Measurements from ENCODE around the gene GRIK3. TPM values are rescaled to one million over a fixed set of nuclear protein-coding genes. Genes with fewer than 3 reads are reported as not detected.
"Not testable (repeated sequence)": the region's sequence is repeated elsewhere in the genome, so short reads cannot be mapped to it uniquely, and the experiment has no call there.

GRIK3 gene
- total RNA-seq (2014; rRNA removed; shearing (Covaris generic)): not detected in 2 replicates
- polyA plus RNA-seq (2015; cell fraction: cytosol; rRNA removed): not detected in 2 replicates
- polyA plus RNA-seq (2015; cell fraction: nucleus; rRNA removed): not detected in 2 replicates

DNA sequence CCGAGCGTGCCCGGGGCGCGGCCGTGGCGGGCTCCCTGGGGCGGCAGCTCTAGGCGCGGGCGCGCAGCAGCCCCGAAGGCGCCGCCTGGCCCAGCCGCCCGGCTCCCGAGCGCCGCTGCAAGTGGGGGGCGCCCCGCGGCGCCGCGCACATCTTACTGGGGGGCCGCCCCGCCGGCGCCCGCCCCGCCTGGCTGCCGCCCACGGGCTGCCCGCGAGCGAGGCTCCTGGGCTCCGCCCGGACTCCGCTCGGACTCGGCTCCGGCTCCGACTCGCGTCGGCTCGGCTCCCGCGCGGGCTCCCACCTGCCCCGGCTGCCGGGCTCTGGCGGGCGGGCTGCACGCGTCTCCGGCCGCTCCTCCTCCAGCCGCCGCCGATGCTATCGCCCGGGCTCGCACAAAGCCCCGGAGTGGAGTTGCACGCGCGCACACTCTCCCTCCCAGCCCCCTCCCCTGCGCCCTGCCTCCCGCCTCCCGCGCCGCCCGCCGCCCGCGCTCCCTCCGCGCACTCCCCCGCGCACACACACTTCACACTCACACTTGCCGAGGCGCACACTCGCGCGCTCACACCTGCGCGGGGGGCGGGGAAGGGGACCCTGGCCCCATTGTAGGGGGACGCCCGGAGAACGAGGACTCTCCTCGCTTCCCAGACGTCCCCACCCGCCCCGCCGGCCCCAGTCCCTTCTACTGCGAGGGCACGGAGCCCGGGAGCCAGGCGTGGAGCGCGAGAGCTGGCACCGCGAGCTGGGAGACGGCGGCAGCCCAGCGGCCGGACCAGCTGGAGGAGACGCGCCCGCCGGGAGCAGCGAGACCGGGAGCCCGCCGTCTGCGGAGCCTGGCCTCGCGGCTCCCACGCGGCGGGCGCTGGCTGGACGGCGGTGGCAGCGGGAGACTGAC lies at the start of gene GRIK3:
Gene GRIK3 (minus strand): TSS at position 395 of the 893 bp plus-strand sequence. CDS start 407 bp downstream, outside the sequence.
- no peak for DNase-seq (ENCODE audit: low read depth)

DNA sequence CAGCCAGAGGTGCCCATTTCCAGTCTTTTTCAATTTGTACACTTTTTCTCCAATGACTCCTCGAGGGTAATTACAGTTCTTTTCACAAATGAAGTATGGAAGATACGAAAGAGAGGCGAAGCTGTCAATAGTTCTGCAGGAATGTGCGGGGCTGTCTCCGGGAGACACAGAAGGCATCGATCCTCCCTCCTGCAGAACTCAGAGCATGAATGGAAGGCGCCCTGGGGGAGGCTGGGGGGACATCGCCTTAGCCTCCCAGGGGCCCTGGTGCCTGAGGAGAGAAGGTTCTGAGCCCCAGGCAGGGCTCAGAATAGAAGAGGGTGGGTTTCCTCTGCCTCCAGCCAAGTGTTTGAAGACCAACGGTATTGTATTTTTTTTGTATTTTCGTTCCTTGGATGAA lies 49.7 kb upstream of the GRIK3 start:
- no peak for DNase-seq (ENCODE audit: low read depth)

DNA sequence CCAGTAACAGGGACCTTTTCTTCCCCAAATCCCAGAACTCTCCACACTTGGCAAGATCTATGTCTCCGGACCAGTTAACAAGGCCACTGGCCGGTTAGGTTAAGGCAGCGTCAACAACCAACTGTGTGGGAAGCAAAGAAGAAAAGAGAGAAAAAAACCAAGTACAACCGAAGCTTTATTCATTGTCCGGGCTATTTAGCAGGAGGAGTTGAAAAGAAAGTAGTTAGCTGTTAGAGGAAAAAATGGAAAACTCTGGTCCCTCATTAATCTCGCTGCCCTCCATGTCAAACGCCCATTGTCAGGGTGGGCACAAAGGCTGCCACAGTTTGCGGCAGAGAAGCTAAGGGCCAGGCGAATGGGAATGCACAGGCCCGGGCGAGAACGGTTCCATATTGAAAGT lies 49.3 kb upstream of the GRIK3 start:
- DNase-seq (ENCODE audit: low read depth): no peak

DNA sequence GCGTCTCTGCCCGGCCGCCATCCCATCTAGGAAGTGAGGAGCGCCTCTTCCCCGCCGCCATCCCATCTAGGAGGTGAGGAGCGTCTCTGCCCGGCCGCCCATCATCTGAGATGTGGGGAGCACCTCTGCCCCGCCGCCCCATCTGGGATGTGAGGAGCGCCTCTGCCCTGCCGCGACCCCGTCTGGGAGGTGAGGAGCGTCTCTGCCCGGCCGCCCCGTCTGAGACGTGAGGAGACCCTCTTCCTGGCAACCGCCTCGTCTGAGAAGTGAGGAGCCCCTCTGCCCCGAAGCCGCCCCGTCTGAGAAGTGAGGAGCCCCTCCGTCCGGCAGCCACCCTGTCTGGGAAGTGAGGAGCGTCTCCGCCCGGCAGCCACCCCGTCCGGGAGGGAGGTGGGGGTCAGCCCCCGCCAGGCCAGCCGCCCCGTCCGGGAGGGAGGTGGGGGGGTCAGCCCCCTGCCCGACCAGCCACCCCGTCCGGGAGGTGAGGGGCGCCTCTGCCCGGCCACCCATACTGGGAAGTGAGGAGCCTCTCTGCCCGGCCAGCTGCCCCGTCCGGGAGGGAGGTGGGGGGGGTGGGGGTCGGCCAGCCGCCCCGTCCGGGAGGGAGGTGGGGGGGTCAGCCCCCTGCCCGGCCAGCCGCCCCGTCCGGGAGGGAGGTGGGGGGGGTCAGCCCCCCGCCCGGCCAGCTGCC lies 46.1 kb upstream of the GRIK3 start:
- DNase-seq (ENCODE audit: low read depth): not testable (repeated sequence)

DNA sequence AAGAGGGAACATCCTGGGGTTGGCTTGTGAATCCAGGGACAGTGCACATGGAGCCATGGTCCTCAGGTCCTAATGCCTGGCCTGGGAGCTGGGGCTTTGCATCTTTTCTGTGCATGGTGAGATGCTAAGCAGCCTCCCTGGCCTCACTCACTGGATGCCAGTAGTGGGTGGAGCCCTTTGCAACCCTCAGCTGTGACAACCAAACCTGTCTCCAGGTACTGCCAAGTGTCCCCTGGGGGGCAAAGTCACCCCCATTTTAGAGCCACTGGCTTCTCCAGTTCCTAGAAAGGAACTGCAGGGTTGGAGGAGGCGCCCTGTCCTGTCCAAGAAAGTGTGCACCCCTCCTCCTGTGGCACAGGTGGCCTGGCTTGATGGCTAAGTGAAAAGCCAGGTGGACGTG lies 44.6 kb upstream of the GRIK3 start:
- no peak for DNase-seq (ENCODE audit: low read depth)

DNA sequence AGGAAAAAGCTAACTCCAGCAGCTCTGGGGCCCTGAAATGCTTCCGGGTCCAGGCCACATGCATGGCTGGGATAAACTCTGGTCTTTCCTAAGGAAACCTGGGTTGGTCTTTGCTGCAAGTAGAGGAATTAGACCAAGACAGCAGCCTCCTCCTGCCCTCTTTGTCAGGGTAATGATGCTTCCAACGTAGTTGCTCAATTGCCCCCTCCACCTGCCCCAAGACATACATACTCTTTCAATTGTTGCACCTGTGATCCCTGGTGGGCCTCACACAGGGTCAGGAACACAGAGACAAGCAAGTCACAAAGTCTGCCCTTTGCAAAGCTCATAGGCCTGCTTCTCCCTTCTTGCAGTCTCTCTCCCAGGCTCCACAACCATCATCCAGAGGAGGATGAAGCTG lies 41.9 kb upstream of the GRIK3 start:
- no peak for DNase-seq (ENCODE audit: low read depth)

DNA sequence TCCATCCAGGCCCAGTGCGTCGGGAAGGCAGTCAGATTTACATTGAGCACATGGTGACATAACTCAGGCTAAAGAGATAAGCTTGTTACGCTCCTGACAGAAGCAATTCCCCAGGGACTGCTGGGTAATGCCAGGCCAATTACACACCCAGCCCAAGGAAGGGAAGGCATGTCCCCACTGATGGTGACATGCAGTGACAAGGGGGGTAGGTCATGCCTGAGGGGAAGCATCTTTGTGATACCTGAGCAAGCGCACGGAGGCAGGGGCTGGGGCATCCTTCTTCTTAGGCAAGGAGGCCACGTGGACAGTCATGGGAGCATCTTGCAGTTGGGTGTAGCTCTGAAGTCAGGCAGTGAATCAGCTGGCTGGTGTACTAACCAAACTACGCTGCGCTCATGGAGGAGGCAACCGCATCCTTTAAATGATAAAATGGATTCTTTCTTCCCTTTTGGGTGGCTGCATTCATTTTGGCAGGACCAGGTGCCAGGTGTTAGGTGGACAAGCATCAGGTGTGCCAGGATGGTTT lies 39.6 kb upstream of the GRIK3 start:
- no peak for DNase-seq (ENCODE audit: low read depth)

DNA sequence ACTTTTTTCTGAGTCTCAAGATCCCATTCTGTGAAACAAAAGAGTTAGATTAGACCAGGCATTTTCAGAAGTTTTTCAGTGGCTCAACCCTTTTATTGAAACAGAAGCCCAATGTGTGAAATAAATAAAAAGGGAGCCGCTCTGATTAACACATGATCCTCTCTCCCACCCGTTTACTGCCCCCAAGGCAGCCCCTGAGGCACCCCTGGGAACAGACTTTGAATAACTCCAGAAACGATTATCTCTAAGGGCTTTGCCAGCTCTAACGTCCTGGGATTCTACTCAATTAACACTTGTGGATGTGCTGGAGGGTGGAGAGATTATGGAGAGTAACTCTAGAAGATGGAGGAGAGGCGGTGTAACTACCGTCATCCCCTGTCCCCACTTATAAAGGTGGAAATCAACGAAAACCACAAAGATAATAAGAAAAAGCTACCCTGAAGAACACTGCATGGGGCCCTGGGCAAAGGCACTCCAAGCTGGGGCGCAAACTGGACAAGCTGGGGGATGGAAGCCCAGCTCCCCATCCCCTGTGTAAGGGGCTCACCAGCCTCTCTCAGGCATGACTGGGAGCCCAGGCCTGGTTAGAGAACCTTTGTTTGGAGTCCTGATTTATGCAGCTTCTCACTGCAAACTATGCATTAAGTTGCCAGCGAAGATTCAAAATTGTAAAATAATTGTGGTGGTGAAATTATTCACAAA lies 39.0 kb upstream of the GRIK3 start:
- DNase-seq (ENCODE audit: low read depth): no peak

DNA sequence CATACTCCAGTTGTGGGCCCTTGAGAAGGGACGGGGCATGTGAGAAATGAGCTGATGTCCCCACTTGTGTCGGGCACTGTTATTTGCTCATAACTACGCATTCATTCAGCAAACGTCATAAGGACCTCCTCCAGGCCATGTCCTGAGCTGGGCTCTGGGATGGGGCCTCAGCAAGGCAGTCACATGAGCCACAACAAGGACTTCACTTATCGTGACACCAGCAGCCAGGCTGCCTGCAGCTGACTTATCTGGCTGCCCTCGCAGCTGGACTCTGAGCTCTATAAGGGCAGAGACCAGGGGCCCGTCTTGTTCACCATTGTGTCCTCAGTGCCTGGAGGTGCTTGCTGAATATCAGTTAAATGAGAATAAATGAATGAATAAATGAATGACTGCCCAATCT lies 37.5 kb upstream of the GRIK3 start:
- no peak for DNase-seq (ENCODE audit: low read depth)

DNA sequence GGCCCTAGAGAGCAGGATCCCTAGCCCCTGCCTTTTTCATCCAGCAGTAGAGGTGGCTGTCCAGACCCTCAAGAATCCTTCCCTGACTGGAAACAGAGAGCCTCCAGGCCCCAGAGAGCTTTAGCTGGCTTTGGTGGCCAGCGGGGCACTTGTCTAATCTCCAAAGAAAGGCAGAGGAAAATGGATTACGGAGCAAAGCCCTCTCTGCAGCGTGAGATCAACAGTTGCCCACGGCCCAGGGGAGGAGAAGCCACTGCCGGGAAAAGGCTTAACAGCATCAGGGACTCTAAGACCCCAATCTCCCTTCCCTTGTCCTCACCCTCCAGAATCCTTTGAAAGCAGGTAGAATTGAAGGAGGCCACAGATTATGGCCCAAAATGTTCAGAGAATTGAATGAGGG lies 35.8 kb upstream of the GRIK3 start:
- DNase-seq (ENCODE audit: low read depth): no peak

DNA sequence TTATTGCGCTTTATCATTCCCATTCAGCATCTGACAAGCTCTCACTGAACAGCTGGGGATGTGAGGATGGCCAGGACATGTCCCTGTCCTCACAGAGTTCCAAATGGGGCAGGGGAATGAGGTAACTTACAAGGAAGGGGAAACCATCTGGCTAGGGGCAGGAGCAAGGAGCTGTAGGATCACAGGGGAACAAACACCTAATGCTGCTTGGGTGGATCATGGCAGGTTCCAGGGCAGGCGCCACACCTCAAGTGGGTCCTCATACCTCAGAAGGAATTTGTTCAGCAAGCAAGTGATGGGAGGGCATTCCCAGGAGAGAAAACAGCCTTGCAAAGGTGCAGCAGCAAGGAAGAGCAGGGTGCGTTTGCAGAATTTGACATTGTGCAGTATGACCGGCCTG lies 35.1 kb upstream of the GRIK3 start:
- DNase-seq (ENCODE audit: low read depth): no peak

DNA sequence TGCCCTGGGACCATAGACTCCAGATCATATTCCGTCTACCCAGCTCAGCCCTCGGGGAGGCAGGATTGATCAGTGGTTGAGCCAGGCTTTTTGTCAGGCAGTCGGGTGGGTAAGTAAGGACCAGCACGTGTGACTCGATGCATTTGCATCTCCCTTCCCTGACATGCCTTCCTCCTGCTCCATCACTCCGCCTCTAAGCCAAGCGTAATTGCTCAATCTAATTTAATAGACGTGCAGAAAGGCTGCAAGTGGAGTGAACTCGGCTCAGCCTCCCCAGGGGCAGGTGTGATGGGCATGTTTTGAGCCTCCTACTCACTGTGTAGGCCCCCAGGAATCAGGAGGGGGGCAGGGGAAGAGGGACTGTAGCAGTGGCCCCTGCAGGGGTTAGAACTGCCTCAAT lies 34.6 kb upstream of the GRIK3 start:
- DNase-seq (ENCODE audit: low read depth): no peak

DNA sequence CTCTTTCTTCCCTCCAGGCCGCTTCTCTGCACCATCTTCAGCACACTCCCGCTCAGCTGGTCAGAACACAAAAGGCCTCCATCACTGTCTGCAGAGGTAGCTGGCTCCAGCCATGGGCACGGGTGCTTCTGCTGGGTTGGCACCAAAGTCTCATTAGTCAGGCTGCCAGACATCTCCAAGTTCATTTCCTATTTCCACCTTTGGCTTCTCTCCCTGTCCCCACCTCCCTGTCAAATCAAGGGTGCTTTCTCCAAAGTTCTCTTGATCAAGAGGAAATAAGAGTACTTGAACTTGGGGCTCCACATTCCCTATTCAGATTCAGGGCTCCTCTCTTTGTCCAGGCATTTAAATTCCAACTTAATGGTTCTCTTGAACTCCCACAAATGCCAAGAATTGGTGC lies 33.9 kb upstream of the GRIK3 start:
- DNase-seq (ENCODE audit: low read depth): no peak

DNA sequence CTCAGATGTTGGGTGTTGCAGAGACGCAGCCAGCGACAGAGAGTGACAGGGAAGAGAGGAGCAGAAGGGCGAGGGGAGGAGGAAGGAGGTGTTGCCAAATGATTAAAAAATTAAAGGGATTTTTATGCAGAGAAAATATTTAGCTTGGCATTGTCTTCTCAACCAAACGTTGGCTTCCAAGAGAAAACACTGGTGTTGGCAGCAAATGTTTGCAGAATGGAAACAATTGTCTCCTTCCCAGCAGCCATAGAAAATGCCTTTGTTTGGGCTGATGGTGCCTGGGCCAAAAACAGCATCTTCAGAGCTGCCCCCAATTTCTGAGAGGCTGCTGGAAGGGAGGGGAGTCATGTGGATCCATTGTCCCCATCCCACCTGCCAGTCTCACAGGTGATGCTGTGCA lies 29.7 kb upstream of the GRIK3 start:
- no peak for DNase-seq (ENCODE audit: low read depth)

DNA sequence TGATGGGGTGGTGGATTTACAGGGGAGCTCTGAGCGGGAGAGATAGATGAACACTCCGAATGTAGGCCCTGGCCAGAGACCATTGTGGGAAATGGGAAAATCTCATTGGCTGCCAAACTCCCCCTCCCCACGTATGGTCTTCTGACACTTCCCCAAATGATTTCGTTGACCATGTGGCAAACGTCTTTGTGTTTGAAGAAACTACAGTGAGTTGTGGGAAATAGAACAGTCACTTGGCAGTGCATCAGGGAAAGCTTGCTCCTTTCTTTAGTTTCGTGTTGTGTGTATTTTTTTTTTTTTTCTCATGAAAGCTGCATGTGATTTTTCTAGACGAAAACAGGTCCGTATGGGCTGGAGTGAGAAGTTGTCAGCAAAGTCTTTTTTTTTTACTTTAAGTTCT lies 25.0 kb upstream of the GRIK3 start:
- no peak for DNase-seq (ENCODE audit: low read depth)

DNA sequence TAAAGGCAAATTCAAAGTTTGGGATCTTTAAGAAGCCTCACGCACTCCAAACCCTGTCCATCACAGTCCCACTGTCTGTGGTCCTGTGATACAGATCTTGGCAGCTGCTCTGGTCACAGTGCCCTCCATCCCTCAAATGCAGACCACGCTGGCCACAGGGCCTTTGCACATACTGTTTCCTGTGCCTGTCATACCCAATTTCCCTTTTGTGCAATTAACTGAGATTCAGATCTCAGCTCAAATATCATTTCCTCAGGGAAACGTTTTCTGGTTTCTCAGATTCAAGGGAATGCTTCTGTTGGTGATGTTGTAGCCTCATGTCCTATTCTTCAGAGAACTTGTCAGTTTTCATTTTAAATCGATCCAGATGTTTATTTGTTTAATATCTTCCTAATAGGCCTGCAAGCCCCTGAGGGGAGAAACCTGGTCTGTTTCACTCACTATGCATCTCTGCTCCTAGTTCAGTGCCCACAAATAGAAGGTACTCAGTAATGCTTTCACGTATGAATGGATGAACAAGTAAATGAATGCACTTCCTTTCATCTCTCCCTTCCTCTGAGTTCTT lies 24.2 kb upstream of the GRIK3 start:
- no peak for DNase-seq (ENCODE audit: low read depth)

DNA sequence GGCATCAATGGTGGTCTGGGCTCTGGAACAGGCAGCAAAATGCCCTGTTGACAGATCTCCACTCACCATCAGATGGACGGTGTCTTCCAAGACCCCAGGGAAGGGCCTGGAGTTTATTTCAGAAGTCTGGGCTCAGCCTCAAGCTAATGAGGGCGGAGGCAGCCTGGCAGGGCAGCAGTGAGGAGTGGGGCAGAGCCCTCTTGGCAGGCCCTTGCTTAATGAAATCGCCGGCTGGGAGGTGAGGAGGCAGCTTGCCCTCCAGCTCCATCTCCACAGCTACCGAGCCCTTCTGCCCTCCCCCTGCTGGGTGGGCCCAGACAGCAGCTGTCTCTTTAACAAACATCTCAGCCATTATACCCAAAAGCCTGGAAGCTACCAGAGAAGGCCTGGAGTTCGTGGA lies 22.0 kb upstream of the GRIK3 start:
- DNase-seq (ENCODE audit: low read depth): no peak

DNA sequence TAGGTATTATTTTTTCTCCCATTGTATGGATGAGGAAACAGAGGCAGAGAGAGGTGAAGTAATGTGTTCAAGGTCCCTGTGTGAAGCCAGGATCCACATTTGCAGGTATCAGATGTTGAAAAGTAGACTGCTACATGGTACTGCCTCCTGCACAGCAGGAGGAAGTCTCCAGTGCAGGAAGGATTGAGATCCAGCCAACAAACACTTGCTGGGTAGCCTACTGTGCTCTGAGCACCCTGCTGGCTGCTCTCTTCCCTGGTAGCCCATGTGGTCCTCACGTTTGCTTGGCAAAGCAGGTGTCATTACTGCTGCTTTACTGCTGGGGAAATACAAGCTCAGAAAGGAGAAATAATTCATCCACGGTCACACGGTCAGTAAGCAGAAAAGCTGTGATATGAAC lies 21.3 kb upstream of the GRIK3 start:
- no peak for DNase-seq (ENCODE audit: low read depth)

DNA sequence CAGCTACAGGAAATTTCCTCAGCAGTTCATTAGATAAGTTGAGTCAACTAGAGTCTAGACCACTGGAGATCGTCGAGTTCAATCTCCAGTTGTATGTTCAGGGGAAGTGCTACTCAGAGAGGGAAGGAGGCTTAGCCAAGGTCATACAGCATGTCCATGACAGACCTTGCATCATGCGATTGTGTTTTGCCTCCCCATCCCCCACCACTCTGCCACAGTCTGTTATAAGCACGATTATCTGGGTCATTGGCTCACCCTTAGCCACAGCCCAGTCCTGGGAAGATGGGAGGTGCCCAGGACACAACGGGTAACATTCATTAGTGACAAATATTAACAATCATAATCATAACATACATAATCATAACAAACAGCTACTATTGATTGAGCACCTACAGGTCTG lies 18.9 kb upstream of the GRIK3 start:
- DNase-seq (ENCODE audit: low read depth): no peak

DNA sequence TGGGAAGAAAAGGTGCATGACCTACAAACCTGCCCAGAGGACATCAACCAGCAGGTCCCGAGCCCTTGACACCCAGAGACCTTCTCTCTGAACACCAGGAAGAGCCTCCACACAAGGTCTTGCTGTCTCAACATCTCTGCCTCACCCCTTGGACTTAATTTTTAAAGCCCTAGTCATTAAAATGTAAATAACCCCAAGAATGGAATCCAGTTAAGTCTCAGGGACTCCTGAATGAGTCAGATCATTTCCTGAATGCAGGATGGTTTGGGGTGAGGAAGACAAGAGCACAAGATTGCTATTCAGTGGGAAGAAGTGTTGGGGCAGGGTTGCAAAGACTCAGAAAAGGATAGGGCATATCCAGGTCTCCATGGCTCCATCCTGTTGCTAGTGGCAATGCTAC lies 17.8 kb upstream of the GRIK3 start:
- DNase-seq (ENCODE audit: low read depth): peak; percentile 57

DNA sequence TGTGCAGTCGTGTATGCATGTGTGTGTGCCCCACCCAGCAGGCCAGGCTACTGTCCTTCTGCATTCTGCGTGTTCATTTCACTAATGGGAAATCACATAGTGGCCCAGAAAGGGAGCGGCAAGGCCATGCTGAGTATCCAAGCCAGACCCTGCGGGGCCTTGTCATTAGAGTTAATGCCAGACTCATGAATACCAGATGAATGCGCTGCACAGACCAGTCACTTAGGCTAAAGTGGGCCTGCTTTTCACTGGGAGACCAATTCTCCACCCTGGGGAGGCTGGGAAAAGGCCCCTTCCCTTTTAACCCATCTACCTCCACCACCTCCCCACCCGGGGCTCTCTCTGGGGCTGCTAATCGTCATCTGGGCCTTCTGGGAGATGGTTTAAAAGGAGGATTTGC lies 17.0 kb upstream of the GRIK3 start:
- no peak for DNase-seq (ENCODE audit: low read depth)
